Esophagus muscularis mucosa (tissue), 4 donors: Measurements from ENCODE around the gene RNFT2.

Experiments
- EP300 ChIP-seq: sonication (generic); formaldehyde crosslinking; IDR thresholded peaks from one replicate; pipeline ENCODE4 v1.6.1; 2017; ENCODE audit warnings: antibody characterized with exemption
- POLR2AphosphoS5 ChIP-seq, 2 donors: sonication (generic); formaldehyde crosslinking; IDR thresholded peaks; one replicate each; pipeline ENCODE4 v1.6.1; 2017; ENCODE audit warnings: antibody characterized with exemption in 2 of 2
- TF ChIP-seq, protein P1 (sequence below), 3 experiments: fragments of 200-600 bp in 2 of 3; fragments of 450-650 bp in 1 of 3; sonication (generic) in 2 of 3; IDR thresholded peaks; one replicate each; pipeline ENCODE4 v1.5.1; 2017 to 2019; ENCODE audit warnings: antibody characterized with exemption in 3 of 3, mild to moderate bottlenecking in 2 of 3, moderate library complexity in 1 of 3

DNA sequence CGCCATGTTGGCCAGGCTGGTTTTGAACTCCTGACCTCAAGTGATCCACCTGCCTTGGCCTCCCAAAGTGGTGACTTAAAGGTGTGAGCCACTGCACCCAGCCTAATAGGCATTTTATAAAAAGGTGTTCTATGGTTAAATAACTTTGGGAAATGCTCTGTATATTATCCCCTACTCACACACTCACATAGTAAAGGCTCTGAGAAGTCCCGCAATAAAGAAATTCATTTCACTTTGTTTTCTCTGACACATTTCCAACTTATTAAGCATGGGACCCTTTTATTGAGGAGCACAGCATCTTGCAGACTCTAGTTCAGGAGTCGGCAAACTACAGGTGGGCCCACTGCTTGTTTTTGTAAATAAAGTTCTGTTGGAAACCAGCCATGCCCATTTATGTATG, 63.9 kb downstream of the RNFT2 start:
- TF ChIP-seq, protein P1, sequence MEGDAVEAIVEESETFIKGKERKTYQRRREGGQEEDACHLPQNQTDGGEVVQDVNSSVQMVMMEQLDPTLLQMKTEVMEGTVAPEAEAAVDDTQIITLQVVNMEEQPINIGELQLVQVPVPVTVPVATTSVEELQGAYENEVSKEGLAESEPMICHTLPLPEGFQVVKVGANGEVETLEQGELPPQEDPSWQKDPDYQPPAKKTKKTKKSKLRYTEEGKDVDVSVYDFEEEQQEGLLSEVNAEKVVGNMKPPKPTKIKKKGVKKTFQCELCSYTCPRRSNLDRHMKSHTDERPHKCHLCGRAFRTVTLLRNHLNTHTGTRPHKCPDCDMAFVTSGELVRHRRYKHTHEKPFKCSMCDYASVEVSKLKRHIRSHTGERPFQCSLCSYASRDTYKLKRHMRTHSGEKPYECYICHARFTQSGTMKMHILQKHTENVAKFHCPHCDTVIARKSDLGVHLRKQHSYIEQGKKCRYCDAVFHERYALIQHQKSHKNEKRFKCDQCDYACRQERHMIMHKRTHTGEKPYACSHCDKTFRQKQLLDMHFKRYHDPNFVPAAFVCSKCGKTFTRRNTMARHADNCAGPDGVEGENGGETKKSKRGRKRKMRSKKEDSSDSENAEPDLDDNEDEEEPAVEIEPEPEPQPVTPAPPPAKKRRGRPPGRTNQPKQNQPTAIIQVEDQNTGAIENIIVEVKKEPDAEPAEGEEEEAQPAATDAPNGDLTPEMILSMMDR (IDR thresholded peaks at IDR 0.05), result no peak
- TF ChIP-seq POLR2AphosphoS5 (IDR thresholded peaks at IDR 0.05), result no peak
- no peak for TF ChIP-seq EP300
